AG09309 (cell line): ENCODE results near the gene GRIN1.
A peak's percentile ranks its signal among the peaks of the same experiment; 100 is the strongest.

Experiments used
- DNase-seq: peaks from one replicate; pipeline ENCODE4 v3.0.0-alpha.2; 2010; ENCODE audit warnings: low read depth
- H3K4me3 ChIP-seq: 2 replicates; pipeline ENCODE4 v1.5.1; 2011; ENCODE audit warnings: mild to moderate bottlenecking, low read depth, low read length, moderate library complexity; ENCODE audit not compliant: control insufficient read depth
- CTCF ChIP-seq: IDR thresholded peaks from 2 replicates; pipeline ENCODE4 v1.5.1; 2011; ENCODE audit warnings: mild to moderate bottlenecking, low read depth, low read length, inconsistent platforms; ENCODE audit not compliant: insufficient read depth, control insufficient read depth; ENCODE audit errors: missing control alignments

The GRIN1 gene

GRCh38 chr9:137204731-137205125 is 65.8 kb downstream of the GRIN1 start:
- DNase-seq, result no peak
- peak overlapping the region; percentile 81 for H3K4me3 ChIP-seq
- TF ChIP-seq CTCF, result no peak

DNA sequence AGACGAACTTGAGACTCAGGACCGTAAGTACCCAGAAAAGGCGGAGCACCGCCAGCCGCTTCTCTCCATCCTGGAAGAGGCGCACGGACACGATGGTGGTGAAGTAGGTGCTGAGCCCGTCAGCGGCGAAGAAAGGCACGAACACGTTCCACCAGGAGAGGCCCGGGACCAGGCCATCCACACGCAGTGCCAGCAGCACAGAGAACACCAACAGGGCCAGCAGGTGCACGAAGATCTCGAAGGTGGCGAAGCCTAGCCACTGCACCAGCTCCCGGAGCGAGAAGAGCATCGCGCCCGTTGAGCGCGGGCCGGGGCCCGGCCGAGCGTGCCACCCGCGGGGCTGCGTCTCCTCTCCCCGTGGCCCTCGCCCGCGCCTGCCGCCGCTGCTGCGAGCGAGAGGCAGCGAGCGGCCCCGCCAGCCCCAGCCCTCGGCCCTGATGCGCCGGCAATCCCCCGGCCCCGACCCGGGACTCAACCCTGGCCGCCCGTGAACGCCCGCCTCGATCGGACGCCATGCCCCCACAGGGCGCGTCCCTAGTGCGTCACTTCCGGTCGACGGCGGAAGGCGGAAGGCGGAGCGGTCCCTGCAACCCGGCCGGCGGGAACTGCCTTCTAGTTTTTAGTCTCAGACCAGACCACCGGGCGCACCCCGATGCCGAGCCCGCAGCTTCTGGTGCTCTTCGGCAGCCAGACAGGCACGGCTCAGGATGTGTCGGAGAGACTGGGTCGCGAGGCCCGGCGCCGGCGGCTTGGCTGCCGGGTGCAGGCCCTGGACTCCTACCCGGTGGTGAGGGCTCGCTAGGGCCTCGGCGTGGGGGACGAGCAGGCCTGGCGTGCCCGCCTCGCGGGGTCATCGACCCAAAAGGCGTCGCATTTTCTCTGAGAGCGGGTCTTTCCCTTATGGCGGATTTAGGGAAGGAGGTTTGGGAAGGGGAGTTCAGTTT is 66.4 kb downstream of the GRIN1 start, which contains the start of the genes NDOR1 and TMEM203:
NDOR1 (plus strand) TSS at position 575 of the 944 bp plus-strand sequence; CDS start at position 653, 78 bp downstream.
TMEM203 (minus strand) TSS at position 523 of the 944 bp plus-strand sequence; CDS start at position 289, 234 bp downstream.
- peak within 1 kb of the TSS; percentile 81 for H3K4me3 ChIP-seq
- no peak for DNase-seq
- no peak for TF ChIP-seq CTCF

DNA sequence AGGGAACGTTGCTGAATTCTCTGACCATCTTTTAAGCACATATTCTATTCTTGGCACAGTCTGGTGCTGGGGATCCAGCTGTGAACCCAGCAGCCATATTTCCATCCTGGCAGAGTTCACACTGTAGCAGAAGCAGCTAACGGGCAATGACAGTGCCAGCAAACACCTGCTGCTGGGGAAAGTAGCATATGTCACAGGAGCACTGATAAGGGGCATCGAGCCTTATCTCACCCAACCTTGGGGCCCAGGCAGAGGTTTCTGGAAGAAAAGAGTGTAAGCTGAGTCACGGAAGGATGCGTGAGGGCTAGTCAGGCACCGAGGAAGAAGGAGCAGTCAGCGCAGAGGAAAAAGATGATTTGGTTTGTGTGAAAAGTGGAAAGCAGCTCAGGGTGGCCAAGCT is 67.6 kb downstream of the GRIN1 start:
- peak overlapping the region; percentile 81; the same call in 1 of the 2 replicates for H3K4me3 ChIP-seq
- DNase-seq, result no peak
- no peak for TF ChIP-seq CTCF

DNA sequence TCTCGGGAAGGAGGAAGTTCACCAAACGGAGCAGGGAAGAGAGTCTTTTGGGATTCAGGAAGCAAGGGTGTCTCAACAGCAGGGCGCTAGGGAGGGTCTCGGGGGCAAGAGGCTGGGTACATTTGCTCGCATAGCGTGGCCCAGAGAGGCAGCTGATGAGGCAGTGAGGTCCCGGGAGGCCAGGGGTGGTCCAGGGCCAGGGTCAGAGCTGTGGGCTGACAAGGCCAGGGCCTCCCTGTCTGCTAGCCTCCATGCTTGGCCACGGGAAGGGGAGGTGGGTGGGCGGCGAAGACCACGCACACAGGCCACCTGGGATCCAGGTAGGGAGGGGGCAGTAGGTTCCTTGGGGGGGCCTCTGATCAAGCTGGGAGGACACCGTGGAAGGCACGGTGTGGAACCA is 72.6 kb downstream of the GRIN1 start:
- TF ChIP-seq CTCF, result no peak
- H3K4me3 ChIP-seq, result no peak overlapping the region
- no peak for DNase-seq

DNA sequence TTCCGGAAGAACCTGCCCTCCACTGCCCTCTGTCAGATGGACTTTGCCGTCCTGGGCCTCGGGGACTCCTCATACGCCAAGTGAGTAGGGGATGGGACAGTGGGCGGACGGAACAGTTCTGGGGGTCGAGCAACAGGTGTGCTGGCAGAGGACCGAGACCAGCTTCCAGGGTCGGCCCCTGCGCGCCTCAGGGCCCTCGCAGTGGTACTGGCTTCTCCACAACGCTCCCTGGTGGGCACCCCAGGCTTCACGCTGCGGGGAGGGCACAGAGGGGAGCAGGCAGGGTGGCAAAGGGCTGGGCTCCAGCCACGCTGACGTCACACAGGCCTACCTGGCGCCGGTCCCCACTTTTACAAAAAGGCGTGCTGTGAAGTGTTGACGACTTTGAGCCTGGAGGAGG is 73.6 kb downstream of the GRIN1 start:
- no peak overlapping the region for H3K4me3 ChIP-seq
- TF ChIP-seq CTCF, result no peak
- DNase-seq, result no peak

GRCh38 chr9:137213160-137214060 is 74.5 kb downstream of the GRIN1 start:
- no peak overlapping the region for H3K4me3 ChIP-seq
- DNase-seq, result no peak
- peak; percentile 7 for TF ChIP-seq CTCF
